GM23338 (cell line): ENCODE results near the gene DRICH1. TPM values are rescaled to one million over a fixed set of nuclear protein-coding genes. Genes with fewer than 3 reads are reported as not detected.
"Not testable (repeated sequence)": the region's sequence is repeated elsewhere in the genome, so short reads cannot be mapped to it uniquely, and the experiment has no call there.

Experiments
- ATAC-seq: fragments of 200-7000 bp; cut with Tn5 transposase; 3 replicates; pipeline ENCODE4 v1.9.1; 2020
- DNase-seq: peaks from one replicate; pipeline ENCODE4 v3.0.0-alpha.2; 2015; ENCODE audit warnings: low spot score
- H2AFZ ChIP-seq: fragments of 200-600 bp; sonication (generic); 2 replicates; pipeline ENCODE4 v1.8.0; 2016; ENCODE audit warnings: antibody characterized with exemption, mild to moderate bottlenecking, moderate library complexity
- H3F3A ChIP-seq: fragments of 200-600 bp; sonication (generic); replicated peaks from 2 replicates; pipeline ENCODE4 v1.8.0; 2017; ENCODE audit warnings: antibody characterized with exemption, mixed run types, low read depth
- H3K27ac ChIP-seq: fragments of 200-600 bp; sonication (generic); 2 replicates; pipeline ENCODE4 v1.6.1; 2016; ENCODE audit warnings: low read depth
- H3K27me3 ChIP-seq: fragments of 200-600 bp; sonication (generic); 2 replicates; pipeline ENCODE4 v1.8.0; 2016; ENCODE audit warnings: mild to moderate bottlenecking, mixed run types, moderate library complexity; ENCODE audit not compliant: insufficient read depth
- H3K36me3 ChIP-seq: fragments of 200-600 bp; sonication (generic); 2 replicates; pipeline ENCODE4 v1.8.0; 2016; ENCODE audit warnings: mild to moderate bottlenecking; ENCODE audit not compliant: insufficient read depth
- H3K4me1 ChIP-seq: fragments of 200-600 bp; sonication (generic); 2 replicates; pipeline ENCODE4 v1.8.0; 2016; ENCODE audit warnings: mild to moderate bottlenecking, moderate library complexity; ENCODE audit not compliant: insufficient read depth
- H3K4me2 ChIP-seq: fragments of 200-600 bp; sonication (generic); 2 replicates; pipeline ENCODE4 v1.7.1; 2017; ENCODE audit warnings: mixed run types
- H3K4me3 ChIP-seq: fragments of 200-600 bp; sonication (generic); 2 replicates; pipeline ENCODE4 v1.6.1; 2016; ENCODE audit warnings: mixed run types
- H3K79me2 ChIP-seq: fragments of 200-600 bp; sonication (generic); replicated peaks from 2 replicates; pipeline ENCODE4 v1.8.0; 2017; ENCODE audit warnings: mild to moderate bottlenecking; ENCODE audit not compliant: insufficient read depth
- H3K9me2 ChIP-seq: fragments of 200-600 bp; sonication (generic); 2 replicates; pipeline ENCODE4 v1.8.0; 2017; ENCODE audit not compliant: insufficient read depth
- H4K20me1 ChIP-seq: fragments of 200-600 bp; sonication (generic); replicated peaks from 2 replicates; pipeline ENCODE4 v1.8.0; 2017; ENCODE audit warnings: mild to moderate bottlenecking; ENCODE audit not compliant: insufficient read depth
- H3K27ac Mint-ChIP-seq: 2 replicates; pipeline ENCODE4 v1.8.0; 2020; ENCODE audit warnings: inconsistent platforms, mild to moderate bottlenecking, moderate library complexity, mixed read lengths
- H3K27me3 Mint-ChIP-seq: 3 replicates; pipeline ENCODE4 v1.8.0; 2022; ENCODE audit warnings: low read depth, mild to moderate bottlenecking, moderate library complexity, mixed read lengths, inconsistent platforms; ENCODE audit not compliant: insufficient read depth, poor library complexity
- H3K36me3 Mint-ChIP-seq: 3 replicates; pipeline ENCODE4 v1.8.0; 2021; ENCODE audit warnings: low read depth, mild to moderate bottlenecking, inconsistent platforms, moderate library complexity, mixed read lengths
- H3K4me1 Mint-ChIP-seq: 3 replicates; pipeline ENCODE4 v1.8.0; 2020; ENCODE audit warnings: mild to moderate bottlenecking, inconsistent platforms, mixed read lengths
- H3K4me3 Mint-ChIP-seq: 3 replicates; pipeline ENCODE4 v1.8.0; 2021; ENCODE audit warnings: moderate library complexity, mild to moderate bottlenecking, inconsistent platforms, mixed read lengths
- H3K9me3 Mint-ChIP-seq: 3 replicates; pipeline ENCODE4 v1.8.0; 2020; ENCODE audit warnings: moderate library complexity, mild to moderate bottlenecking, inconsistent platforms, mixed read lengths
- REST ChIP-seq: IDR thresholded peaks from one replicate; pipeline ENCODE4 v1.6.1; 2018; ENCODE audit warnings: antibody characterized with exemption; ENCODE audit not compliant: unreplicated experiment
- polyA plus RNA-seq: library from polyadenylated mRNA; unstranded; fragments of >200 nt; fragmentation: Nextera tagmentation; extraction: Ambion mirVana; gene quantifications from 2 replicates; pipeline ENCODE4 v1.2.1, GENCODE V29; 2016
- total RNA-seq: library from RNA; depleted of rRNA; stranded (reverse); fragments of >200 nt; shearing (Covaris generic); gene quantifications from 2 replicates; pipeline ENCODE4 v1.2.3, GENCODE V29; 2014

The DRICH1 gene
- total and polyA plus RNA-seq, 2 experiments from 2014 or later, result not detected

GRCh38 chr22:23676841-23677700 lies 45.0 kb upstream of the DRICH1 start:
- H3K27ac ChIP-seq, H3K36me3 ChIP-seq, DNase-seq, H3K36me3 Mint-ChIP-seq, H3F3A ChIP-seq, H3K4me2 ChIP-seq, H2AFZ ChIP-seq, H3K4me1 ChIP-seq, H4K20me1 ChIP-seq, H3K79me2 ChIP-seq, H3K27me3 ChIP-seq, H3K9me2 ChIP-seq, ATAC-seq, H3K4me3 Mint-ChIP-seq, H3K9me3 Mint-ChIP-seq, H3K4me3 ChIP-seq: not testable (repeated sequence)
- peaks cover 26% of the 10 kb centered on the region for H3K4me1 Mint-ChIP-seq
- H3K27me3 Mint-ChIP-seq, result peaks cover 14% of the 10 kb centered on the region
- peak overlapping the region; percentile 84 for H3K27ac Mint-ChIP-seq

- Histone ChIP-seq H4K20me1 (peaks cover 3% of the 10 kb centered on the region; the same call in 1 of the 2 replicates), H3K27ac (no peak overlapping the region), H3K36me3 (no peaks in the 10 kb centered on the region), H3F3A (no peaks in the 10 kb centered on the region), H3K4me3 (no peak overlapping the region), H3K4me1 (no peaks in the 10 kb centered on the region), H3K9me2 (no peaks in the 10 kb centered on the region), H3K27me3 (no peaks in the 10 kb centered on the region), H2AFZ (no peak overlapping the region), H3K4me2 (no peak overlapping the region), H3K79me2 (no peaks in the 10 kb centered on the region)
- Mint-ChIP-seq H3K9me3 (no peaks in the 10 kb centered on the region; the same call in 2 of the 3 replicates), H3K27ac (no peak overlapping the region), H3K36me3 (no peaks in the 10 kb centered on the region; the same call in 2 of the 3 replicates), H3K27me3 (peaks cover 14% of the 10 kb centered on the region), H3K4me1 (peaks cover 26% of the 10 kb centered on the region), H3K4me3 (no peak overlapping the region)
- DNase-seq (no peak), ATAC-seq (no peak)
- no peak for TF ChIP-seq REST
These were observed 43.6 kb upstream of the DRICH1 start for GRCh38 chr22:23675502-23676415.

GRCh38 chr22:23674886-23675501 lies 42.9 kb upstream of the DRICH1 start:
- not testable (repeated sequence) for H3K4me1 ChIP-seq, H2AFZ ChIP-seq, H3K4me3 ChIP-seq, H3K9me2 ChIP-seq, H3F3A ChIP-seq, H3K4me3 Mint-ChIP-seq, ATAC-seq, H3K4me2 ChIP-seq, H4K20me1 ChIP-seq, H3K79me2 ChIP-seq, H3K36me3 ChIP-seq, H3K27ac ChIP-seq, DNase-seq, H3K9me3 Mint-ChIP-seq, H3K27me3 ChIP-seq, H3K27ac Mint-ChIP-seq, H3K36me3 Mint-ChIP-seq
- Mint-ChIP-seq H3K27me3 (peaks cover 14% of the 10 kb centered on the region), H3K4me1 (peaks cover 26% of the 10 kb centered on the region)
